Caco-2 (cell line): ENCODE measurements around the gene SPOCK1. TPM values are rescaled to one million over a fixed set of nuclear protein-coding genes. Genes with fewer than 3 reads are reported as not detected.

ENCODE experiments used
- BruUV-seq: library from RNA; stranded (reverse); fragments of 400-500 nt; replicated peaks from 2 replicates; lab custom pipeline; 2021; lab: Mats Ljungman, UMichigan
- CTCF ChIA-PET: fragments of 300-600 bp; sonication (Branson Sonifier 250); formaldehyde crosslinking; loops from one replicate; lab custom pipeline; 2022; ENCODE audit warnings: antibody characterized with exemption; lab: Charles Lee
- POLR2A ChIA-PET: fragments of 300-600 bp; sonication (Branson Sonifier 250); formaldehyde crosslinking; loops from one replicate; lab custom pipeline; 2022; ENCODE audit warnings: antibody characterized with exemption; lab: Charles Lee
- DNase-seq, 2 experiments: peaks; one replicate each; pipeline versions ENCODE4 v3.0.0 to v3.0.0-alpha.2; 2020 to 2022
- H3K27me3 ChIP-seq: replicated peaks from 2 replicates; pipeline ENCODE4 v1.6.0; 2011; ENCODE audit warnings: low read length; ENCODE audit not compliant: control insufficient read depth, insufficient read depth
- H3K36me3 ChIP-seq: 2 replicates; pipeline ENCODE4 v1.5.1; 2011; ENCODE audit warnings: low read length; ENCODE audit not compliant: control insufficient read depth, insufficient read depth
- H3K4me1 ChIP-seq: fragments of 250-450 bp; sonication (Bioruptor Pico); 2 replicates; pipeline ENCODE4 v1.5.1; 2020; ENCODE audit warnings: mild to moderate bottlenecking
- H3K4me3 ChIP-seq: 2 replicates; pipeline ENCODE4 v1.5.1; 2011; ENCODE audit warnings: low read depth, mild to moderate bottlenecking, control low read depth, low read length
- H3K9me3 ChIP-seq: fragments of 250-450 bp; sonication (Bioruptor Pico); 2 replicates; pipeline ENCODE4 v1.5.1; 2020; ENCODE audit warnings: mild to moderate bottlenecking, moderate library complexity
- H3K27ac Mint-ChIP-seq: one replicate; pipeline ENCODE4 v1.8.0; 2022; ENCODE audit warnings: mixed read lengths; ENCODE audit not compliant: unreplicated experiment
- H3K27me3 Mint-ChIP-seq: one replicate; pipeline ENCODE4 v1.8.0; 2022; ENCODE audit warnings: mixed read lengths; ENCODE audit not compliant: insufficient read depth, unreplicated experiment
- H3K36me3 Mint-ChIP-seq: one replicate; pipeline ENCODE4 v1.8.0; 2022; ENCODE audit warnings: mild to moderate bottlenecking, mixed read lengths; ENCODE audit not compliant: insufficient read depth, unreplicated experiment
- H3K4me1 Mint-ChIP-seq: one replicate; pipeline ENCODE4 v1.8.0; 2022; ENCODE audit warnings: low read depth, mixed read lengths; ENCODE audit not compliant: unreplicated experiment
- H3K4me3 Mint-ChIP-seq: one replicate; pipeline ENCODE4 v1.8.0; 2022; ENCODE audit warnings: mild to moderate bottlenecking, moderate library complexity, mixed read lengths; ENCODE audit not compliant: unreplicated experiment
- H3K9me3 Mint-ChIP-seq: one replicate; pipeline ENCODE4 v1.8.0; 2022; ENCODE audit warnings: mixed read lengths; ENCODE audit not compliant: unreplicated experiment
- intact Hi-C: fragments of 100-400 bp; cut with micrococcal nuclease; formaldehyde crosslinking; loops from one replicate; pipeline ENCODE4 v1.10.0; 2022; ENCODE audit not compliant: unreplicated experiment
- total RNA-seq: library from RNA; stranded (reverse); gene quantifications from 2 replicates; pipeline ENCODE4 v1.2.3, GENCODE V29; 2022
- TF ChIP-seq, protein P1 (sequence below), 2 experiments: fragments of 200-600 bp in 1 of 2; IDR thresholded peaks; 1 replicate in 1 of 2; 2 replicates in 1 of 2; pipeline versions ENCODE4 v1.5.1 to v1.8.0; 2011 to 2022; ENCODE audit warnings: antibody characterized with exemption in 1 of 2, control low read depth in 1 of 2, inconsistent platforms in 1 of 2, low read depth in 1 of 2, low read length in 1 of 2, mild to moderate bottlenecking in 1 of 2, moderate library complexity in 1 of 2; ENCODE audit not compliant: insufficient read depth in 1 of 2, severe bottlenecking in 1 of 2, unreplicated experiment in 1 of 2

Gene SPOCK1
- total RNA-seq, 1 experiment from 2014 or later: not detected

DNA sequence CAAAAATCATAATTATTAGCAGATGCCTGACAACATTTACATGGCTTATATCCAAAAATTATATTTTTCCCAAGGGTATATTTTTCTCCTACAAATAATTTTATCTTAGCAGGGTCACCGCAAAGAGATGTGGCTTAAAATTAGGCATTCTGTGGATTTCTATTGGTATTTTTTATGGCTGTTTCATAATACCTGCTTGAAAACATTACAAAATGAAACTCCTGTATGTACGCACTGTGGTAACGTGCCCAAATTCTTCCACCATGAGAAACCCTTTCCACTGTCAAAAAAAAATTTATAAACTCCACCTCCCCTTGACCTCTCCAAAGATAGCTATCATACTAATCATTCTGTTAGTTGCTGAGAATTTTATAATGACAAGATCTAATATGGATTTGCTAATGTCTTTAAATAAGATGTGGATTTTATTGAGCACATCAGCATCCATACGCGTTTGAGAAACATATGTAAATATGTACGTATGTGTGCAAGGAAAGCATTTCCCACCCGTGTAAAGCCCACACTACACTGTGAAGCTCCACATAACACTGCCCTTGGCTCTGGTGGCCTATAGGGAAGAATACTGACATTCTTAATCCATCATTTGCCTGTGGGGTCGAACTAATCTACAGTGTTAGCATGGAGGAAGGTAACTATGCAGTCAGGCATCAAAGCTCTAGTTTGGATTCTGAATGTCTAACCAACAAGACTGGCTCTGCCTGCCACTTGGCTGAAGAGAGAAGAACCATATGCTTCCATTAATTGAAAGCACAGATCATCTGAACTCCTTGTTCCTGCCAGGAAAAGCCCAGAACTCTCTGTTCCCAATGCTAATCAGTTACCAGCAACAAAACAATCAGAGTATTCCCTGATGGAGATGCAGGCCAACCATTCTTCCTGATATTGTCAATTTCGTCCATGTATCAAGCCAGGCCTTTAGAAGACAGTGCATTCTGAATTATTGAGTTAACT lies 244.7 kb downstream of the SPOCK1 start:
- Histone ChIP-seq H3K9me3 (no peaks in the 10 kb centered on the region), H3K4me3 (no peak overlapping the region), H3K4me1 (no peaks in the 10 kb centered on the region), H3K36me3 (no peaks in the 10 kb centered on the region), H3K27me3 (no peaks in the 10 kb centered on the region; the same call in none of the 2 replicates)
- Mint-ChIP-seq H3K27ac (no peak overlapping the region), H3K27me3 (peaks cover 21% of the 10 kb centered on the region), H3K9me3 (no peaks in the 10 kb centered on the region), H3K36me3 (no peaks in the 10 kb centered on the region), H3K4me3 (no peak overlapping the region), H3K4me1 (no peaks in the 10 kb centered on the region)
- DNase-seq: no peak
- intact Hi-C loops: no loop called here
- ChIA-PET CTCF (no interaction called here), POLR2A (no interaction called here)
- no TSS peak for BruUV-seq
- TF ChIP-seq, protein P1, sequence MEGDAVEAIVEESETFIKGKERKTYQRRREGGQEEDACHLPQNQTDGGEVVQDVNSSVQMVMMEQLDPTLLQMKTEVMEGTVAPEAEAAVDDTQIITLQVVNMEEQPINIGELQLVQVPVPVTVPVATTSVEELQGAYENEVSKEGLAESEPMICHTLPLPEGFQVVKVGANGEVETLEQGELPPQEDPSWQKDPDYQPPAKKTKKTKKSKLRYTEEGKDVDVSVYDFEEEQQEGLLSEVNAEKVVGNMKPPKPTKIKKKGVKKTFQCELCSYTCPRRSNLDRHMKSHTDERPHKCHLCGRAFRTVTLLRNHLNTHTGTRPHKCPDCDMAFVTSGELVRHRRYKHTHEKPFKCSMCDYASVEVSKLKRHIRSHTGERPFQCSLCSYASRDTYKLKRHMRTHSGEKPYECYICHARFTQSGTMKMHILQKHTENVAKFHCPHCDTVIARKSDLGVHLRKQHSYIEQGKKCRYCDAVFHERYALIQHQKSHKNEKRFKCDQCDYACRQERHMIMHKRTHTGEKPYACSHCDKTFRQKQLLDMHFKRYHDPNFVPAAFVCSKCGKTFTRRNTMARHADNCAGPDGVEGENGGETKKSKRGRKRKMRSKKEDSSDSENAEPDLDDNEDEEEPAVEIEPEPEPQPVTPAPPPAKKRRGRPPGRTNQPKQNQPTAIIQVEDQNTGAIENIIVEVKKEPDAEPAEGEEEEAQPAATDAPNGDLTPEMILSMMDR (IDR thresholded peaks at IDR 0.05; ENCODE audit: insufficient read depth in 1 of 2, low read depth in 1 of 2, low read length in 1 of 2, severe bottlenecking in 1 of 2, unreplicated experiment in 1 of 2): no peak

DNA sequence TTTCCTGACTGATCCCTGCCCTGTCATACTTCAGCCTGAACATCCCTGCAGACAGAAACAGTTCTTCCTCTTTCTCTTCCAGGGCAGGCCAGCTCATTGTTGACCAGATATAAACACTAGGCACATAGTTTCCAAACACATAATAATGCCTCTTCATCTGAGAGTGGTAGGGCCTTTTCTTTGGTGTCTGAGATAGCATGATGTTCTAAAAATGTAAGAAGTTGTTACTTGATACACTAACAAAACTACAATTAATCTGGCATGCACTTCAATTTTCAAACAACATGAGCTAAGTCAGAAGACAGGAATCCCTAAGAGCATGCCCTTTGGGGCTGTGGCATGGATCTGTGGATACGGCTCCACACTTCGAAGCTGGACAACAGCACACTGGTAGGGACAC lies 246.6 kb downstream of the SPOCK1 start:
- Histone ChIP-seq H3K36me3 (no peaks in the 10 kb centered on the region), H3K4me1 (no peaks in the 10 kb centered on the region), H3K9me3 (no peaks in the 10 kb centered on the region), H3K4me3 (no peak overlapping the region), H3K27me3 (no peaks in the 10 kb centered on the region; the same call in none of the 2 replicates)
- Mint-ChIP-seq H3K27me3 (peaks cover 19% of the 10 kb centered on the region), H3K4me3 (no peak overlapping the region), H3K36me3 (no peaks in the 10 kb centered on the region), H3K4me1 (no peaks in the 10 kb centered on the region), H3K9me3 (no peaks in the 10 kb centered on the region), H3K27ac (no peak overlapping the region)
- DNase-seq: no peak
- ChIA-PET POLR2A (no interaction called here), CTCF (no interaction called here)
- no TSS peak for BruUV-seq
- intact Hi-C loops: no loop called here
- TF ChIP-seq, protein P1 (IDR thresholded peaks at IDR 0.05; ENCODE audit: insufficient read depth in 1 of 2, low read depth in 1 of 2, low read length in 1 of 2, severe bottlenecking in 1 of 2, unreplicated experiment in 1 of 2): no peak

DNA sequence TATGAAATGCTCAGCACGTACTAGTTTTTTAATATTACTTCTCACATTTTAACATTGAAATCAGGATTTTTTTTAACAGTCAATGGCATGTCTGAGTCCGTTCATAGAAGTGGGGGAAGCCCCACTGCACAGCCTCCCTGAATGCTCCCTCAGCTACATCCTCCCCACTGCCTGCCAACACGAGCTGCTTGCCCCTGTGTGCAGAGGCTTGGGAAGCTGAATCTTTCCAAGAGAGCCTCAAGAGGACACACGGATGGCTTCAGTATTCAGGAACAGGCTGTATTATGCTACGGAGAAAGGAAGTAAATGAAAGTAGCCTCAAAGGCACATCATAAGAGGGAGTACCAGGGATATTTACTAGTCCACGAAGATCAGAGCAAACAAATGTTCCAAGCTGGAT lies 248.7 kb downstream of the SPOCK1 start:
- Histone ChIP-seq H3K4me1 (no peaks in the 10 kb centered on the region), H3K4me3 (no peak overlapping the region), H3K36me3 (no peaks in the 10 kb centered on the region), H3K9me3 (no peaks in the 10 kb centered on the region), H3K27me3 (no peaks in the 10 kb centered on the region; the same call in none of the 2 replicates)
- ChIA-PET CTCF (no interaction called here), POLR2A (no interaction called here)
- Mint-ChIP-seq H3K4me1 (no peaks in the 10 kb centered on the region), H3K27ac (no peak overlapping the region), H3K4me3 (no peak overlapping the region), H3K27me3 (peaks cover 16% of the 10 kb centered on the region), H3K9me3 (no peaks in the 10 kb centered on the region), H3K36me3 (no peaks in the 10 kb centered on the region)
- intact Hi-C loops: no loop called here
- TF ChIP-seq, protein P1 (IDR thresholded peaks at IDR 0.05; ENCODE audit: insufficient read depth in 1 of 2, low read depth in 1 of 2, low read length in 1 of 2, severe bottlenecking in 1 of 2, unreplicated experiment in 1 of 2): no peak
- BruUV-seq: no TSS peak
- DNase-seq: no peak
